ENCODE data around the gene TMEM44. TPM values are rescaled to one million over a fixed set of nuclear protein-coding genes. Genes with fewer than 3 reads are reported as not detected.

The TMEM44 gene
- total RNA-seq, 1 experiment from 2014 or later: 13.7 TPM

GRCh38 chr3:194637541-194638400 is 4.6 kb upstream of the TMEM44 start (continued):
- TF ChIP-seq, protein P1, sequence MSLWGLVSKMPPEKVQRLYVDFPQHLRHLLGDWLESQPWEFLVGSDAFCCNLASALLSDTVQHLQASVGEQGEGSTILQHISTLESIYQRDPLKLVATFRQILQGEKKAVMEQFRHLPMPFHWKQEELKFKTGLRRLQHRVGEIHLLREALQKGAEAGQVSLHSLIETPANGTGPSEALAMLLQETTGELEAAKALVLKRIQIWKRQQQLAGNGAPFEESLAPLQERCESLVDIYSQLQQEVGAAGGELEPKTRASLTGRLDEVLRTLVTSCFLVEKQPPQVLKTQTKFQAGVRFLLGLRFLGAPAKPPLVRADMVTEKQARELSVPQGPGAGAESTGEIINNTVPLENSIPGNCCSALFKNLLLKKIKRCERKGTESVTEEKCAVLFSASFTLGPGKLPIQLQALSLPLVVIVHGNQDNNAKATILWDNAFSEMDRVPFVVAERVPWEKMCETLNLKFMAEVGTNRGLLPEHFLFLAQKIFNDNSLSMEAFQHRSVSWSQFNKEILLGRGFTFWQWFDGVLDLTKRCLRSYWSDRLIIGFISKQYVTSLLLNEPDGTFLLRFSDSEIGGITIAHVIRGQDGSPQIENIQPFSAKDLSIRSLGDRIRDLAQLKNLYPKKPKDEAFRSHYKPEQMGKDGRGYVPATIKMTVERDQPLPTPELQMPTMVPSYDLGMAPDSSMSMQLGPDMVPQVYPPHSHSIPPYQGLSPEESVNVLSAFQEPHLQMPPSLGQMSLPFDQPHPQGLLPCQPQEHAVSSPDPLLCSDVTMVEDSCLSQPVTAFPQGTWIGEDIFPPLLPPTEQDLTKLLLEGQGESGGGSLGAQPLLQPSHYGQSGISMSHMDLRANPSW (CRISPR knock-in tag; conservative IDR thresholded peaks at IDR 0.05; ENCODE audit: low read depth): no peak
- TF ChIP-seq OVOL2 (CRISPR knock-in tag; IDR thresholded peaks at IDR 0.05; ENCODE audit: borderline replicate concordance) (no peak), CREM (CRISPR knock-in tag; IDR thresholded peaks at IDR 0.05) (no peak), ZNF423 (CRISPR knock-in tag; IDR thresholded peaks at IDR 0.05) (no peak), AR (CRISPR knock-in tag; IDR thresholded peaks at IDR 0.05) (no peak), GTF2I (CRISPR knock-in tag; conservative IDR thresholded peaks at IDR 0.05) (no peak), TEAD1 (CRISPR knock-in tag; IDR thresholded peaks at IDR 0.05) (no peak), ESRRA (CRISPR knock-in tag; IDR thresholded peaks at IDR 0.05; ENCODE audit: borderline replicate concordance) (no peak), HMGXB4 (CRISPR knock-in tag; IDR thresholded peaks at IDR 0.05) (no peak), RORB (CRISPR knock-in tag; IDR thresholded peaks at IDR 0.05) (no peak)

DNA sequence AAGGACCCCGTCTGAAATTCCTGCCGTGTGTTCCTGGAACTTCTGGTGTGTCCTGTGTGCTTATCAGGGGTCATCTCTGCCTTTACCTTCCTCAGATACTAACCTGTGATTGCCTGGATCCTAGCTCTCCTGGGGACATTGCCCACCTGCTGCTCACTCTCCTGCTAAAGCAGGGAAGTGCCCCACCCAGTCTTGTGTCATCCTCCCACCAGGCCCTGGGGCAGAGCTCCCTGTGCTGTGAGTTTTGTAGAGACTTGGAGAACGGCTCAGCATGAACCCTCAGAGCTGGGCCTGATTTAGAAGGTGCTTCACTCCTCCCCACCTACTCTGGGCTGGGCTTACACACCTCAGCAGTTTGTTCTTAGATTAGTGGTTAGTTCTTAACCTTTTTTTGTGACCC is 3.8 kb upstream of the TMEM44 start:
- TF ChIP-seq, protein P1 (CRISPR knock-in tag; conservative IDR thresholded peaks at IDR 0.05; ENCODE audit: low read depth): no peak
- 0 out of 2 replicates have a peak, but pooled peaks have one; percentile 18 for TF ChIP-seq ZNF423 (CRISPR knock-in tag; IDR thresholded peaks at IDR 0.05)
- H3K9me3 Mint-ChIP-seq: no peaks in the 10 kb centered on the region
- H3K27me3 Mint-ChIP-seq (ENCODE audit: low read depth): no peaks in the 10 kb centered on the region
- no peak for ATAC-seq
- no peak overlapping the region for H3K27ac Mint-ChIP-seq
- POLR2A ChIA-PET: no interaction called here
- peaks cover 17% of the 10 kb centered on the region for H3K36me3 Mint-ChIP-seq
- CTCF ChIA-PET: interaction anchor here (1.2 to 1.4 kb wide), 2 partner anchors 35 to 122 kb away, joined by 3 to 4 read pairs; partner anchors contain the start of gene LSG1
- no peak overlapping the region for H3K4me3 Mint-ChIP-seq
- DNase-seq (ENCODE audit: low spot score): no peak
- no peaks in the 10 kb centered on the region for H3K4me1 Mint-ChIP-seq

GRCh38 chr3:194632809-194633348 is 340 bp downstream of the TMEM44 start:
- Mint-ChIP-seq H3K27ac (no peak overlapping the region), H3K9me3 (no peaks in the 10 kb centered on the region), H3K36me3 (peaks cover 18% of the 10 kb centered on the region), H3K4me1 (no peaks in the 10 kb centered on the region), H3K4me3 (peak overlapping the region; percentile 74), H3K27me3 (ENCODE audit: low read depth) (no peaks in the 10 kb centered on the region)
- ATAC-seq (no peak; the same call in 1 of the 2 replicates), DNase-seq (ENCODE audit: low spot score) (no peak)
- TF ChIP-seq KAT7 (CRISPR knock-in tag; IDR thresholded peaks at IDR 0.05; ENCODE audit: borderline replicate concordance) (no peak), GRHL2 (CRISPR knock-in tag; IDR thresholded peaks at IDR 0.05; ENCODE audit: insufficient replicate concordance, severe bottlenecking) (no peak), ZNF423 (CRISPR knock-in tag; IDR thresholded peaks at IDR 0.05) (peak; percentile 10; the same call in 1 of the 2 replicates), ZNF263 (CRISPR knock-in tag; IDR thresholded peaks at IDR 0.05; ENCODE audit: low read depth) (no peak), NFATC4 (CRISPR knock-in tag; IDR thresholded peaks at IDR 0.05) (no peak), TEAD4 (CRISPR knock-in tag; IDR thresholded peaks at IDR 0.05) (no peak)
- ChIA-PET CTCF (interaction anchor here (0.7 to 2.0 kb wide), 7 partner anchors 23 to 161 kb away, joined by 3 to 14 read pairs (median 4); partner anchors contain the start of gene LSG1), POLR2A (interaction anchor here (1.0 kb wide), 1 partner anchor 50 kb away, joined by 4 read pairs; no protein-coding TSS in a partner anchor)

Data from WTC11 (cell line).